GM18526 (cell line): ENCODE results near the gene FBXO10.

Source experiments
- POLR2A ChIP-seq: IDR thresholded peaks from 3 replicates; pipeline ENCODE4 v1.6.1; 2011; ENCODE audit not compliant: insufficient read length; ENCODE audit errors: extremely low read depth

Gene FBXO10, protein sequence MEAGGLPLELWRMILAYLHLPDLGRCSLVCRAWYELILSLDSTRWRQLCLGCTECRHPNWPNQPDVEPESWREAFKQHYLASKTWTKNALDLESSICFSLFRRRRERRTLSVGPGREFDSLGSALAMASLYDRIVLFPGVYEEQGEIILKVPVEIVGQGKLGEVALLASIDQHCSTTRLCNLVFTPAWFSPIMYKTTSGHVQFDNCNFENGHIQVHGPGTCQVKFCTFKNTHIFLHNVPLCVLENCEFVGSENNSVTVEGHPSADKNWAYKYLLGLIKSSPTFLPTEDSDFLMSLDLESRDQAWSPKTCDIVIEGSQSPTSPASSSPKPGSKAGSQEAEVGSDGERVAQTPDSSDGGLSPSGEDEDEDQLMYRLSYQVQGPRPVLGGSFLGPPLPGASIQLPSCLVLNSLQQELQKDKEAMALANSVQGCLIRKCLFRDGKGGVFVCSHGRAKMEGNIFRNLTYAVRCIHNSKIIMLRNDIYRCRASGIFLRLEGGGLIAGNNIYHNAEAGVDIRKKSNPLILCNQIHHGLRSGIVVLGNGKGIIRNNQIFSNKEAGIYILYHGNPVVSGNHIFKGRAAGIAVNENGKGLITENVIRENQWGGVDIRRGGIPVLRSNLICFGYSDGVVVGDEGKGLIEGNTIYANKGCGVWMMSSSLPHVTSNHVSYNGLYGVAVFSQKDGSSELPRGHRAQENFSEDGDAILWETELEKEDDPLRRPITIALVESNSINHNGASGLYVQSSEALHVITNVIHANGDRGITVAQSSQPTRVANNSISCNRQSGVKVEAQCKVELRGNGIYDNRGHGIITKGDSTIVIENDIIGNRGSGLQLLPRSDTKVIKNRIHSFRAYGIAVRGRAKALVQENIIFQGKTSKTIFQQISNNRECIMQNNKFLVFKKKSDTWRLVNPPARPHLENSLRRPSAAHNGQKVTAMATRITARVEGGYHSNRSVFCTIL

DNA sequence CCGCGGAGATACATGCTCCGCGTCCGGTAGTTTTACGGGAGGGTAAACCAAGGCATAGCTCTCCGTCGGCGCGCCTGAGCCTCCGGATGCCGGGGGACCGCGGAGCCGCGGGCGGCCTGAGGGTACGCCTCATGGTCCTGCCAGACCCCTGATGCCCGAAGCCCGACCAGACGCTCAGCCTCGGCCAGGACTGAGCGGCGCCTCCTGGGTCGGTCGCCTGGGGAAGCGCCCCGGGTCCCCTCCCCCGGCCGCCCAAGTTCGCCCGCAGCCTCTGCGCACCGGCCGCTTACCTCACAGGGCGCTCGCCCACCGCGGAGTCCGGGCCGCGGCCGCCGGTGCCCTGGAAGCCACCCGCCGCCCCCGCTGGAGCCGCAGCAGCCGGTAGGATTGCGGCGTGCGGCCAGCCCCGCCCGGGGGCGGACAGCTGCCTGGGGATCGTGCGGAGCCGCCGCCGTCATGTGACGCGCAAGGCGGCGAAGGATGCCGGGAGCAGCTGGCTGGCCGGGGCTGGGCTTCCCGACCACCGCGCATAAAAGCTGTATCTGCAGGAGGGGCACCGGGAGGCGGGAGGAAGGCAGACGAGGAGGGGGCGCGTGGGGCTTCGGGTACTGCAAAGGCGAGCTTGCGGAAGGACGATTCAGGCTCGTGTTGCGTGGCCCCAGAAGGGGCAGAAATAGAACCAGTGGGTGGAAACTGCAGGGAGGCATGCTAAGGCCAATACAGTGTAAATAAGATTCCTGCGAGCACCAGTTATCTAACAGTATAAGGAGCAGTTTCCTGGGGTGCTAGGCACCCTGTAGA is at the start of gene FBXO10:
TSS of gene FBXO10 (minus strand) at position 460 of the 801 bp plus-strand sequence. CDS start 34,612 bp downstream, outside the sequence.
- peak; percentile 41 for TF ChIP-seq POLR2A

DNA sequence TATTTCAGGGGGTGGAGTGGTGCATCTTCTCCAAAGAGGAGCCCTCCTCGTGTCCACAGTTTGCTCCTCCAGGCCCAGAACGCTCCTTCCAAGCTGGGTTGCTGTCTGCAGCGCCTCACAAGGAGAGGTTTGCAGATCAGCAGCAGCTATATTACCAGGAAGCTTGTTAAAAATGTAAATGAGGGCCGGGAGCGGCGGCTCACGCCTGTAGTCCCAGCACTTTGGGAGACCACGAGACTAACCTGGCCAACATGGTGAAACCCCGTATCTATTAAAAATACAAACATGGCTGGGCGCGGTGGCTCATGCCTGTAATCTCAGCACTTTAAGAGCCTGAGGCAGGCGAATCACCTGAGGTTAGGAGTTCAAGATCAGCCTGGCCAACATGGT is 49.6 kb upstream of the FBXO10 start:
- TF ChIP-seq POLR2A: no peak

DNA sequence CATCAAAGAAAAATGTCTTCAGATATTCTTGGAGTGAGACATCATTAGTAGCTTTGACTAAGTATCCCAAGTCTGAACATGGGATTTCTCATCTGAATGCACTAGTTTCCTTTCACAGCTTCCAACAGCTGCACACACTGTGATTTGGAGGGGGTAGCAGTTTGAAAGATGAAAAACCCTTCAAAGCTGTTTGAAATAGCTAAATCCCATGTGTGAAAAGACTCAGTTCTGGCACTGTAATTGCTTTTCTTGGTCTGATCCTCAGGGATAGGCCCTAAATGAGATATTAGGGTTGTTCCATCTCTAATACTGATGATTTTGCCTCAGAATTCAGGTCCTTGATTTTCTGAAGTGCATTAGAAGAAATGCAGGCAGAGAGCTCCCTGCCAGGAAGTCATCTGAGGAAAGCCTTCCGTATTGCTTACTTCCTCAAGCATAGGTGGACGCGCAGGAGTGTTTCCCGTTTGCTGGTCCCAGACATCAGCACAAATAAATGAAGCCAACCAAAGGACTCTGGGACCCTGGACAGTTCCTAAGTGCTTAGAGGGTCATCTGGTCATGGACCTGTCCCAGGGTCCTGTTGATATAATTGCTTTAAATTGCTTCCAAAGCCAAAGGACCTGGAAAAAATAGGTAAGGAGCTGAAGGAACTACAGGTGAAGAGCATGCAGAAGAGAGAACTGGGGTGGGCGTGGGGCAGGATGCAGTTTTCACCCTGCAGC is 49.0 kb upstream of the FBXO10 start:
- no peak for TF ChIP-seq POLR2A

DNA sequence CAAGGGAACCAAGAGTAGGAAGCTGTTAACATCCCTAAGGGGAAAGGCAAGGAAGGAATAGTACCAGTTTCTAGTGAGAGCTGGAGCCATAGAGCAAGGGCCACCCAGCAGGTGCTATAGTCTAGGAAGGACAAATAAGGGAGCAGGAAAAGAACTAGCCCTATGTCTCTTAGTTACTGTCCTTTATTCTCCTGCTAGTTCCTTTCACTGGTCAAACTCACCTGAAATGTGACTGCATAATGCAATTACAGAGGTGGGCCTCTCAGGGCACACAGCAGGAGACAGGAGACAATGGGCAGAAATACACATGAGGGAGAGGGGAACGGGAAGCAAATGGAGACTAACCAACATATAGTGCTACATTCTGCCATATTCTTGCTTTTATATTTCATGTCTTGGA is 47.9 kb upstream of the FBXO10 start:
- no peak for TF ChIP-seq POLR2A

DNA sequence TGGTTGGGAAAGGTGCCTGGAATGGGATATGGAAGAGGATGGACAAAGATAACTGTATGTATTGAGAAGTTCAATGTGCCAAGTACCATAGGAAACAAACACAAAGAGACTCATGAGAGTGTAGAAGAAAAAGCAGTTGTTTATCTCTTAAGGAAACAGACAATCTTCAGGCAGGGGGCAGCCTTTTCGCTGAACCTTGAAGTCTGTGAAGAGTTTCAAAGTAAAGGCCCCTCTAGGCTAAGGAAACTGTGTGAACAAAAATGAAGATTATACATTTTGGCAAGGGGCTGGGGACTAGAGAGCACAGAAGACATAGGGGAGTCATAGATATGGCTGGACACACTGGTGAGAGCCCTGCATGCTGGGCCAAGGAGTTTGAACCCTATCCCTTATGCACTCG is 47.1 kb upstream of the FBXO10 start:
- no peak for TF ChIP-seq POLR2A

DNA sequence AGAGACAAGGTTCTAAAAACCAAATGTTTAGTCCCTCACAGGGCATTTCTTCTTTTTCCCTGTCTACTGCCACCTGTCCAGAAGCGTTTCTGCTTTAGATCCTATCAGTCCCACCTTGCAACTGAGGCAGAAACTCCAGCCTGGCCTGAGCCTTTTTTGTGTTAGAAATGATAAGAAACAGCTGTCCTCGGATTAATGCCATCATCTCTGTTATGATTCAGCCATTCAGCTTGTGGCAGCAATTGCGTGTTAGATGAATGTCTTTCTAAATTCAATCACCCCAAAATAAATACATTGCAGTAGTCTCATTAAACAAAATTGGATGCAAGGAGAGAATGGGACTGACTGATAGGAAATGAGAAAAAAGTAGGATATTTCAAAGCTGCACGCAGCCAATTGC is 46.3 kb upstream of the FBXO10 start:
- TF ChIP-seq POLR2A: no peak

DNA sequence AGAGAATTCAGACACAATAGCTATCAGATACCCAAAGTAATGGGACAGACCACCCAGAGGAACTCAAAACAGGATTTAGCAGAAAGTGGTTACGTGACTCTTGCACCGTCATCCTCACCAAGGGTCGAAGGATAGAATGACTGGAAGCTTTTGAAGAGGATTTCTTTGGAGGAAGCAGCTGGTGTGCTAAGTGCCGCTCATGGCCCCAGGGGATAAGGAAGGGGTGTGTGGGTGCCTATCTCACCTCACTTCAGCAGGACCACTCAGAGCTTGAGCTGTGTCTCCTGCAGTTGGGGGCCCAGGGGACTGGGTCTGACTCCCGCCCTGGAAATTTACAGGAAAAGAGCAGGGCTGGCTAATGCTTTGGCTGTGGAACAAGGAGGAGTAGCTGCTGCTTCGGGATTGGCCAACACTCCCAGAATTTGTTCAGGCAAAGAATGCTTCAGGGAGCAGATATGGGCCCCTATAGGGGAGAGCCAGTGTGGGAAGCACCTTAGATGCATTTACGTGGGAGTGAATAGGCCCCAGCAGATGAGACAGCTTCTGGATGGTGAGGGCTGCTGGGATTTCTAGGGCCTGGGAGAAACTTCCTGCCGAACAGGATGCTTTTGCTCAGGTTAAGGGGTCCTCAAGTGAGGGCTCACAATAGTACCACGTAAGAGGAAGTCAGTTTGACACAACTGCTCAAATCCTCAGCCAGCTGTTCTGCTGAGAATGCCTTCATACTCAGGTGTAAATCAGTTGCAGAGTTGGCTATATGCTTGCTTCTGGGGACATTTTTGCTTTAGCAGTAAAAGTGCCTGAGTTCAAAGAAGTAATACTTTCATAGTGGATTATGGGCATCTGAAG is 45.3 kb upstream of the FBXO10 start:
- TF ChIP-seq POLR2A: no peak

DNA sequence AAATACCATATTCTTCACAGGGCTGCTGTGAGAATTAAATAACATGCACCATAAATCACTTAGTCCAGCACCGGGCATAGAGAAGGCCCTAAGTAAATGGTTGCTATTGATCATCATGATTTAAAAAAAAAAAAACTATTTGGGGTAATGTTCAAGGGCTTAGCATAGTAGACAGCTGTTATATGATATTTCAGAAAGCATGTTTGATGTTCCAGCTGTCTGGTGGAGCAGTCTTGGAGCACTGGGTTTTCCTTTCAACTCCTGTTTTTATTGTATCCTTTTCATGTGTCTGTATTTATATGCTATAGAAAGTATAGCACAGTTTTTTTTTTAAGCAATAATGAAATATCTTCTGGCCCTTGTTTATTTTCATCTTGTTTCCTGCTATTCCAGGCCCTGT is 44.2 kb upstream of the FBXO10 start:
- TF ChIP-seq POLR2A: no peak

DNA sequence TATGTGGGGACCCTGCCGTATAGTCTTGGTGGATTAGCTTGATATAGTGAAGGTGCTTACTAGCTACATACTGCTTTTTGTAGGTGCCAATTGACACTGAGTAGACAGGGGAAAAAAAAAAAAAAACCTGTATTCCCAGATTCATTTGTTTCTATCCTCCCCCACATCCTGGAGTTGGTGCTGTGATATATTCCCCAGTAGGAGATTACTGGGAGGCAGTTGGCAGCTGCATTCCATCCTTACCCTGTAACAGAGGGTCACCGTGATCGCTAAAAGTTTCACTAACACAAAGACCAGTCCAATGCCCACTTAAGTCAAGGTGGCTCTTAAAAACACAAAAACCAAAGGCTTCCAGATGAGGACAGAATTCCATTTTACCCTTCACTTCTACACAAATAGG is 43.6 kb upstream of the FBXO10 start:
- TF ChIP-seq POLR2A: no peak

DNA sequence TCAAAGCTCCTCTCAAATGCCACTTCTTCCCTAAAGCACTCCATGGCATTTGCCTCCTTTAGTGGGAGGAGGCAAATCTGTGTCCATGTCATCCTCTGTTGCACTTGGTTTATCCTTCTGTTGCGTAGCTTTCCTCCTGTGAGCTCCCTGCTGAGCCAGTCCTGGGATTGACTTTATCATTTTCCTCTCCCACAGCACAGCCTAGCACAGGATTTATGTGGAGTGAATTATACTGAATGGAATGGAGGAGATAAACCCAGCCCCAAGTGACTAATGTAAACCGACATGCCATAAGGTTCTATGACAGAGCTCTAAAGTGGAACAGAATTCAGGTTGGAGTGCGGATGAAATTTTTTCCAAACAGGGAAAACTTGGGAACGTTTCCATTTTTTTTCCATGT is 42.6 kb upstream of the FBXO10 start:
- no peak for TF ChIP-seq POLR2A

DNA sequence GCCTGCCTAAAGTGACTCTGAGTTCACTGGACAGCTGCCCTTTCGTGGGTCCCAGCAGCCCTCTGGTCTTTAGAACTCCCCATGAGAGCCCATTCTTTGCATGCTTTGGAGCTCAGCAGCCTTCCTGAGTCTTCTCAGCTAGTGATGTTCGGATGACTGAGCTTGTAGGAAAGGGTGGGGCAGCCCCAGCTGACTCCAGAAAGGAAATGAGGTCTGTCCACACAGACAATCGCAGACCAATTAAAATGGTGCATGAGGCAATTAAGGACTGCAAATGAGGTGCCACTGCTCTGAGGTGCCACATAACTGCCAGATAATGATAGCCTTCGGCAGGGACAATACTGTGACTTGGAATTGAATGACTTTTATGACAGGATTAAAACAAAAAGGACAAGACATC is 41.7 kb upstream of the FBXO10 start:
- no peak for TF ChIP-seq POLR2A

DNA sequence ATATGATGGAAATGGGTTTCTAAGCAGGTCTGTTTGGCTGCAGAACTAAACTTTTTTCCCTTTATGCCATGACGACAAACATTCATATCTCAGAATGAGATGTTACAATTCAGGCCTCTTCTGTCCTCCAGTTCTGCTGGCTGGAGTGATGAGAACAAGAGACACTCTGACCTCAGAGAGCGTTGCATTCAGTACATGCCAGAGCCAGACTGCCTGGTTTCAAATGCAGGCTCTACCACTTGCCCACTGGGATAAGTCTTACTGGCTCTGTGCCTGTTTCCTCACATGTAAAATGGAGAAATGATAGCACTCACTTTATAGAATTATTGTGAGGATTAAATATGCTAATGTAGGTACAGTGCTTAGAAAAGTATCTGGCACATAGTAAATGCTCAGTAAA is 41.0 kb upstream of the FBXO10 start:
- no peak for TF ChIP-seq POLR2A

DNA sequence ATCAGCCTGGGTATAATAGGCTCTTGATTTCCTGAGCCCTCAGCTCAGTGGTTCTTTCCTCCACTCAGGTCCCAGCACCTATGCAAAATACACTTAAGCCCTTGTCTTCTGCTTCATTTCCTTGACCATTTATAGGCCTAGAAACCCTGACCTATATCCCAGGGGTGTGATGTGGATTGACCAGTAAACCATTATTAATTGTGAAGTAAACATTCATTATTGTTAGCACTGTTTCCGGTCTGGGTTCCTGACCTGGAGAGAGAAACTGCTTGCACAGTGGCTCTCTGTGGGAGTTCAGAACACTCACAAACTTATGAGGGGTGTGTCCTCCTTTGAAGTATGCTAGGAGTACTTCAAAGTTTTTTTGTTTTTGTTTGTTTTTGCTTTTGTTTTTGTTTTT is 35.8 kb upstream of the FBXO10 start:
- no peak for TF ChIP-seq POLR2A

DNA sequence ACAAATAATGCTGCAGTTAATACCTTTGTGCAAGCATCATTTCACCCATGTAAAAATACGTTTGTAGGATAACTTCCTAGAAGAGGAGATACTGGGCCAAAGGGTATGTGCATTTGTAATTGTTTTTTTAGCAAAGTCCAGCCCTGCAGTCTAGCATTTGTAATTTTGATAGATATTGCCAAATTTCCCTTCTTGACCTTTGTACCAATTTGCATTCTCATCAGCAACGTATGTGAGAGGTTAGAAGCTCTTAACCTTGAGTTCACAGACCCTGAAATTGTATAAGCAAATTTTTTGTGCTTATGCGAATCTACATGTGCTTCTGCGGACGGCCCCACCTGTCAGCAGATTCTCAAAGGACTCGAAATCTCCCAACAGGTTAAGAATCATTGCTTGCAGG is 34.8 kb upstream of the FBXO10 start:
- TF ChIP-seq POLR2A: no peak
